Subcutaneous adipose tissue (tissue), 4 donors: ENCODE measurements around the gene PDZRN4. TPM values are rescaled to one million over a fixed set of nuclear protein-coding genes. Genes with fewer than 3 reads are reported as not detected.

ENCODE experiments used
- CTCF ChIP-seq: fragments of 450-650 bp; IDR thresholded peaks from one replicate; pipeline ENCODE4 v1.5.1; 2016; ENCODE audit warnings: low read depth, mild to moderate bottlenecking, control low read depth, antibody characterized with exemption, moderate library complexity
- total RNA-seq, 4 donors: library from RNA; depleted of rRNA; stranded (reverse); fragments of >200 nt; gene quantifications; one replicate each; pipeline ENCODE4 v1.1.0, GENCODE V29; 2016

The PDZRN4 gene
- total RNA-seq, 4 donors from 2014 or later = 0.49 to 11.7 (median 2.2) TPM

- no peak for TF ChIP-seq CTCF
Observed at GRCh38 chr12:41365653-41366171, 177.6 kb downstream of the PDZRN4 start.

- no peak for TF ChIP-seq CTCF
Observed at GRCh38 chr12:41367726-41368405, 179.7 kb downstream of the PDZRN4 start.

DNA sequence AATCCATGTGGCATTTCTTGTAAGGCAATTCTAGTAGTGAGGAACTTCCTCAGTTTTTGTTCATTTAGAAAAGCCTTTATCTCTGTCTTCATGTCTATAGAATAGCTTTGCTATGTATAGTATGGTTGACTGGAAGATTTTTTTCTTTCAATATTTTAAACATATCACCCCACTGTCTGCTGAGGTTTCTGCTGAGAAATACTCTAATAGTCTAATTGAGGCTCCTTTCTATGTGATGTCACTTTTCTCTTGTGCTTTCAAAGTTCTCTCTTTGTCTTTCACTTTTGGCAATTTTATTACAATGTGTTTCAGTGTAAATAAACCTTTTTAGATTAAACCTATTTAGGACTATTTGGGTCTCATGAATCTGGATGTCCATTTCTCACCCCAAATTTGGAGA is 192.8 kb downstream of the PDZRN4 start:
- TF ChIP-seq CTCF = no peak

DNA sequence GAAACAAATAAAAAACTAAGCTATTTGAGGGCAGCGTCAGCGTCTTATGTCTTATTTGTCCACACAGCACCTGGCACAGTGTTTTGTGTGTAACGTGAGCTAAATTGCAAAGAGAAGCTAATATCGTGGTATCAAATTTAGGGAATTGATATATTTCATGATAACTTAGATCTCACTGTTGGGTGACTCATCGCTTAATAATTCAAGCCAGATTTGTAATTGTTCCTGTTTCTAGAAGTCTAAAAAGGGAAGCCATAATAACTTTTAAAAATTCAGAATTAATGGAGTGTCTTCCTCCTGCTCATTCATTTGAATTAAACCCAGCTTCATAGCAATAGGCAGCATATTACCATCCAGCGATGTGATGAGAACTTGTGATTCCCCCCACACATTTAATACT is 214.7 kb downstream of the PDZRN4 start:
- no peak for TF ChIP-seq CTCF

DNA sequence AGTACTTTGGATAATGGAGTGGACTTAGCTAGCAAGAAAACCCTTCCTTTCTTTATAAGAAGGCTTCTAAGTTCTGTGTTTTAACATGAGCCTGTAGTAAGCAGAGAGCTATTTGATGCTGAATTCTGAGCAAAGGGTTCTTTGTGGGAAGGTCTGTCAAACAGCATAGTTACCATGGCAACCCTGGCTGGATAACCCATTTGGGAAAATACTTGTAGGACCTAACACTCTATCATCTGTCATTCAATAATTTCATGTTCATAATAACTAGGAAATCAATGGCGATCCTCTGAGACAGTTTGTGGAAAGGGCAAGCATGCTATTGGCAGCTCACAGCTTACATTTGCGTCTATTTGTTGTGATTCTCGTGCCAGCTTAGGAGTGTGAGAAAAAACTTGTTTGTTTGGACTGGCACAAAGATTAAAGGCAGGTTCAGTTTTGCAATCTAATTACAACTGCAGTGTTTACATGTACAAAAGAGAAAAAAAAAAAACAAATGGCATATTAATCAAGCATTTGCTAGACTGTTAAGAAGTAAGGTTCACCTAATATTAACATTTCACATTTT is 219.2 kb downstream of the PDZRN4 start:
- no peak for TF ChIP-seq CTCF

- TF ChIP-seq CTCF = no peak
Observed at GRCh38 chr12:41409628-41410027, 221.5 kb downstream of the PDZRN4 start.

DNA sequence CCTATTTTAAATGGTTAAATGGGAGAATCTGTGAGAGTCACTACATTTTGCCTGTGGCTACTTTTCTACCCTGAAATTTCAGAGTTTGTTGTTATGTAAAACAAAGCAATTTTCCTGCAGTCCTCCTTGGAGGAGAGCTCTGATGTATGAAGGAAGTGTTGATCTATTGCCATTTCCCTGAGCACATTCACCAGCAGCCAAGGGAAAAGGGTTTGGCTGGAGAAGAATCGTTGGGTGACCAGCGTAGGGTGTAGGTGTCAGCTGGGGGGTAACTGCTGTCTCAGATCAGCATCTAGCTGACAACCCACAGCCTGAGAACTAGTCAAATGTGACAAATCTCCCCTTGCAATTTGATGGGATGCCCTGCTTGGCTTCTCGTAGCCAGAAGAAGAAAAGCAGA is 230.5 kb downstream of the PDZRN4 start:
- no peak for TF ChIP-seq CTCF
